HTERT RPE-1 (cell line): ENCODE results near the gene RGN.
"Not testable (repeated sequence)": the region's sequence is repeated elsewhere in the genome, so short reads cannot be mapped to it uniquely, and the experiment has no call there.

ENCODE experiments used
- in situ Hi-C: fragments of 300-500 bp; cut with MboI; formaldehyde crosslinking; loops from 4 replicates; pipeline ENCODE4 v1.14.3; 2020; ENCODE audit warnings: low sequenced_read_pairs

The RGN gene

DNA sequence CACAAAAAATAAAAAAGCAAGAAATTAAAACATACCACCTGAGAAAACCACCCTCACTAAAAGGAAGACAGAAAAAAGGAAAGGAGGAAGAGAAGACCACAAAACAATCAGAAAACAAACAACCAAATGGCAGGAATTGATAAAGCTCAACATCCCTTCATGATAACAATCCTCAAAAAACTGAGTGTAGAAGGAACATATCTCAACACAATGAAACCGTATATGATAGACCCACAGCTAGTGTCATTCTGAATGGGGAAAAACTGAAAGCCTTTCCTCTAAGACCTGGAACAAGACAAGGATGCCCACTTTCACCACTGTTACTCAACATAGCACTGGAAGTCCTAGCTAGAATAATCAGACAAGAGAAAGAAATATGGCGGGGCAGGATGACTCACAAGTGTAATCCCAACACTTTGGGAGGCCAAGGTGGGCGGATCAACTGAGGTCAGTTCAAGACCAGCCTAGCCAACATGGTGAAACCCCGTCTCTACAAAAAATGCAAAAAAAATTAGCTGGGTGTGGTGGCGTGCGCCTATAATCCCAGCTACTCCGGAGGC, 38.4 kb downstream of the RGN start:
- in situ Hi-C loops, result not testable (repeated sequence)

DNA sequence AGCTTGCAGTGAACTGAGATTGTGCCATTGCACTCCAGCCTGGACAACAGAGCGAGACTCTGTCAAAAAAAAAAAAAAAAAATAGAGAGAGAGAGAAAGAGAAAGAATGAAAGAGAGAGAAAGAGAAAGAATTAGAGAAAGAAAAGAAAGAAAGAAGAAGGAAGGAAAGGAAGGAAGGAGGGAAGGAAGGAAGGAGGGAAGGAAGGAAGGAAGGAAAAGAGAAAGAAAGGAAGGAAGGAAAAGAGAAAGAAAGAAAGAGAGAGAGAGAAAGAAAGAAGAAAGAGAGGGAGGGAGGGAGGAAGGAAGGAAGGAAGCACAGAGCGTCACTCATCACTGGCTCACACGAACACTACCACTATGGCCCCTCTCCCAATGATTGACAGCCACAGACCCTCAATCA, 46.2 kb downstream of the RGN start:
- in situ Hi-C loops, result not testable (repeated sequence)

DNA sequence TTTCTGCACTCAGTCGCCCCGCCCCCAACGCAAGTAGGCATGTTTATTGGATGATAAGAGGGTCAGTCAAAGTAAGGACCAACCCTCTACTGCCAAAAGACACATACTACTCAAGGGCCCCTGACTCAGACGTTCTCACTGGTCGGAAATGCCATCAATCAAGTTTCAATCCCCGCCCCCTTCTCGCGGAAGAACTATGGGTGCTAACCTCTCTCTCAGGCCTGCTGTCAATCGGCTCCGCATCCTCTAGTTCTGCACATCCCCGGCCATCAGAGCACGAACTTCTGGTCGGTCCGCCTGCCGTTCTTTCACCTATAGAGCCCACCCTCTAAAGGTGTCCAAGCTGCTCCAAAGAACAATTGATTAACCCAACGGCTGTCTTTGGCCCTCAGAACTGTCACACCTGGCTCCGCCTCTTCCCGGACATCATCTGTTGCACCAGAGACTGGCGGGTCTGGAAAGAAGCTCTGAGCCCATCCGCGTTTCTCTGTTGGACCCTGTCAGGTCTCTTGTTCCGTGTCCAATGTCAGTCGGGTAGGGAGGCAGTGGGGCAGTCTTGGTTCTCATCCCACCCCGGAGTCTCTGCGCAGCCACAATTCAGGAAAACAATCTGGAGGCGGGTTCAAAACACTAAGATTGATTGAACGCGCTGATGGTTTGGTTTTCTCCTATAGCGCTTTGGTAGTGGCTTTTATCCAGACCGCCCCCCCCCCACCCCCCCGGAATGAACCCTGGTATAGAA, 51.1 kb downstream of the RGN start:
- in situ Hi-C loops, result no loop called here

DNA sequence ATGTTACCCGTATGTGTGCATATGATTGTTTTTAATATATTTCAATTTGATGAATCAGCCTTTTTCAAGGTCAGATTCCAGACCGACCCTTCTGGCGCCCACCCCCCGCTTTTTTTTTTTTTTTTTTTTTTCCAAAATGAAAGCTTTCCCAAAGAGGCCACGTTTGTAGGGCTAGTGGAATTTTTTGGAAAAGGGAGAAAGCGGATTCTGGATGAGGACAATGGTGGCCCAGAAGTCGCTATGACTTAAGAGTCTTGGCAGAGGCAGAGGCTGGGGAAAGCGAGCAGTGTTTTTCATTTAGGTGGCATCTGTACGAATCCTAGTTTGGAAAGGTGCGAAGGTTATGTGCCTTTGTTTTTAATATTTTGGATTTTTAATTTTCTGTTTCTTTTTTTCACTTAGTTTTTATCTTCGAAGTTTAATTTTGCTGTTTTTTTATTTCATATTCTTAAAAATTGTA, 51.7 kb downstream of the RGN start:
- in situ Hi-C loops, result no loop called here

DNA sequence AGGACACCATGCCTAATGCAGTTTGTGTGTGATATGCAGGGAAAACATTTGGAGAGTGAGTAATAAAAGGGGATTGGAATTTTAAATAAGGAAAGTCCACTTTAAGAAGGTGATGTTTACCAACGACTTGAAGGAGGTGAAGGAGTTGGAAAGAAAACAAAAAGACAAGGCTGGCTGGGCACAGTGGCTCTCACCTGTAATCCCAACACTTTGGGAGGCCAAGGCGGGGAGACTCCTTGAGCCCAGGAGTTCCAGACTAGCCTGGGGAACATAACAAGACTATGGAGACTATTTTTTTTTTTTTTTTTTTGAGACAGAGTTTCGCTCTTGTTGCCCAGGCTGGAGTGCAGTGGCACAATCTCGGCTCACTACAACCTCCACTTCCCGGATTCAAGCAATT, 55.2 kb downstream of the RGN start:
- in situ Hi-C loops, result no loop called here

DNA sequence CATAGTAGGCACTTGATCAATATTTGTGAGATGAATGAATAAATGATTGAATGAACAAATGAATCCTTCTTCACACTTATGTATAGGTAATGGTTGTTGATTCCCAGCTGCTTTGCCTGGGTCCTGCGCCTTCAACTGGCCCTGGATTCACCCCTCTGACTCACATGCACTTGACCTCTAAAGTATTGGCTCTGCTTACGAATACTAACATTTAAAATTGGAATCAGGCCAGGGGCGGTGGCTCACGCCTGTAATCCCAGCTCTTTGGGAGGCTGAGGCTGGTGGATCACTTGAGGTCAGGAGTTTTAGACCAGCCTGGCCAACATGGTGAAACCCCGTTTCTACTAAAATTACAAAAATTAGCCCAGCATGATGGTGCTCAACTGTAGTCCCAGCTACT, 57.4 kb downstream of the RGN start:
- in situ Hi-C loops, result not testable (repeated sequence)

DNA sequence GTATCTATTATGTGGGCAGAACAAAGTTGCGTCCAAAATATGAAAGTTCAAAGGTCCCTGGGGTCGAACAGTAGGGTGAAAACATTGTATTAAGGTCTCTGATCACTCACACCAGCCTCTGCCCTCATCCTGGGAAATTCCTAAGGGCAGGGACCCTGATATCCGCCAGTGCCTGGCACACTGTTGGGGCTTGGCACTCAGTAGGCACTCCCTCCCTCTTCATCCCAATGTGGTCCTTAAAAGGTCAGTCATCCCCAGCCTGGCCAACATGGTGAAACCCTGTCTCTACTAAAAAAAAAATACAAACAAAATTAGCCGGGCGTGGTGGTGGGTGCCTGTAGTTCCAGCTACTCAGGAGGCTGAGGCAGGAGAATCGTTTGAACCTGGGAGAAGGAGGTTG, 59.9 kb downstream of the RGN start:
- in situ Hi-C loops, result no loop called here
